EH (cell line): ENCODE results near the gene INPP4B.
"Not testable (repeated sequence)": the region's sequence is repeated elsewhere in the genome, so short reads cannot be mapped to it uniquely, and the experiment has no call there.

Experiments
- DNase-seq: peaks from one replicate; pipeline ENCODE4 v3.0.0-alpha.2; 2015; ENCODE audit warnings: low read depth

The INPP4B gene

GRCh38 chr4:142824368-142824767 is 21.7 kb downstream of the INPP4B start:
- DNase-seq, result peak; percentile 27

- DNase-seq, result no peak
Observed at GRCh38 chr4:142823796-142824195, 22.3 kb downstream of the INPP4B start.

GRCh38 chr4:142818476-142818875 is 27.6 kb downstream of the INPP4B start:
- DNase-seq, result no peak

GRCh38 chr4:142818031-142818430 is 28.1 kb downstream of the INPP4B start:
- peak; percentile 34 for DNase-seq

GRCh38 chr4:142817442-142817841 is 28.7 kb downstream of the INPP4B start:
- peak; percentile 97 for DNase-seq

GRCh38 chr4:142815834-142816233 is 30.3 kb downstream of the INPP4B start:
- DNase-seq, result peak; percentile 73

- no peak for DNase-seq
Observed at GRCh38 chr4:142813388-142813787, 32.7 kb downstream of the INPP4B start.

GRCh38 chr4:142812091-142812490 is 34.0 kb downstream of the INPP4B start:
- DNase-seq, result no peak

- DNase-seq, result no peak
Observed at GRCh38 chr4:142811034-142811433, 35.1 kb downstream of the INPP4B start.

- DNase-seq, result no peak
Observed at GRCh38 chr4:142809559-142809958, 36.5 kb downstream of the INPP4B start.

- DNase-seq, result not testable (repeated sequence)
Observed at GRCh38 chr4:142803879-142804278, 42.2 kb downstream of the INPP4B start.

GRCh38 chr4:142801966-142802365 is 44.1 kb downstream of the INPP4B start:
- no peak for DNase-seq

GRCh38 chr4:142781114-142781513 is 65.0 kb downstream of the INPP4B start:
- peak; percentile 4 for DNase-seq

- DNase-seq, result no peak
Observed at GRCh38 chr4:142778900-142779299, 67.2 kb downstream of the INPP4B start.

- peak; percentile 58 for DNase-seq
Observed at GRCh38 chr4:142778430-142778829, 67.7 kb downstream of the INPP4B start.

- no peak for DNase-seq
Observed at GRCh38 chr4:142777045-142777743, 68.9 kb downstream of the INPP4B start.

- DNase-seq, result no peak
Observed at GRCh38 chr4:142776026-142776425, 70.1 kb downstream of the INPP4B start.

- DNase-seq, result no peak
Observed at GRCh38 chr4:142773505-142773904, 72.6 kb downstream of the INPP4B start.

- no peak for DNase-seq
Observed at GRCh38 chr4:142762280-142762679, 83.8 kb downstream of the INPP4B start.

- peak; percentile 12 for DNase-seq
Observed at GRCh38 chr4:142752202-142752786, 93.8 kb downstream of the INPP4B start.

GRCh38 chr4:142743121-142743825 is 102.8 kb downstream of the INPP4B start:
- DNase-seq, result peak; percentile 76

- DNase-seq, result no peak
Observed at GRCh38 chr4:142741995-142742394, 104.1 kb downstream of the INPP4B start.

- peak; percentile 5 for DNase-seq
Observed at GRCh38 chr4:142728233-142728632, 117.9 kb downstream of the INPP4B start.
